GM10248 (cell line): ENCODE data around the gene ZNF792.
"Not testable (repeated sequence)": the region's sequence is repeated elsewhere in the genome, so short reads cannot be mapped to it uniquely, and the experiment has no call there.

Source experiments
- CTCF ChIA-PET: fragments of 300-600 bp; sonication (Branson Sonifier 250); formaldehyde crosslinking; extraction: SDS; loops from one replicate; lab custom pipeline; 2021; ENCODE audit warnings: antibody characterized with exemption; lab: Yijun Ruan, JAX
- POLR2A ChIA-PET: fragments of 350-650 bp; sonication (Branson Sonifier 250); formaldehyde crosslinking; extraction: SDS; loops from one replicate; lab custom pipeline; 2020; ENCODE audit warnings: antibody characterized with exemption; lab: Yijun Ruan, JAX
- DNase-seq: peaks from one replicate; pipeline ENCODE4 v3.0.0; 2012; ENCODE audit errors: extremely low spot score
- TF ChIP-seq, protein P1 (sequence below): IDR thresholded peaks from 2 replicates; pipeline ENCODE4 v1.5.1; 2012; ENCODE audit warnings: mild to moderate bottlenecking, low read depth; ENCODE audit errors: extremely low read depth, missing control alignments, control extremely low read depth

The ZNF792 gene

DNA sequence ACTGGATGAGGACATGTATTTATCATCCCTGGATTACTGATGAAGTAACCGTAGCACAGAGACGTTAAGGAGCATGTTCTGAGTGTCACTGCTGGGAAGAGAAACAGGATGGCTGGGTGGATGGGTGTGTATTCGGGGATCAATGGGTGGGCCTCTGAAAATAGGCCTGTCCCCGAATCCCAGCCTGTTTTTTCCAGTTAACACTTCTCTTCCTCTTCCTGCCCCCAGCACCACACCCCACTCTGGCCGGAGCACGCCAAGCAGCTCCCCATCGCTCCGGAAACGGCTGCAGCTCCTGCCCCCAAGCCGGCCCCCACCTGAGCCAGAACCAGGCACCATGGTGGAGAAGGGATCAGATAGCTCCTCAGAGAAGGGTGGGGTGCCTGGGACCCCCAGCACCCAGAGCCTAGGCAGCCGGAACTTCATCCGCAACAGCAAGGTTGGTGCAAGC lies 44.9 kb upstream of the ZNF792 start:
- TF ChIP-seq, protein P1, sequence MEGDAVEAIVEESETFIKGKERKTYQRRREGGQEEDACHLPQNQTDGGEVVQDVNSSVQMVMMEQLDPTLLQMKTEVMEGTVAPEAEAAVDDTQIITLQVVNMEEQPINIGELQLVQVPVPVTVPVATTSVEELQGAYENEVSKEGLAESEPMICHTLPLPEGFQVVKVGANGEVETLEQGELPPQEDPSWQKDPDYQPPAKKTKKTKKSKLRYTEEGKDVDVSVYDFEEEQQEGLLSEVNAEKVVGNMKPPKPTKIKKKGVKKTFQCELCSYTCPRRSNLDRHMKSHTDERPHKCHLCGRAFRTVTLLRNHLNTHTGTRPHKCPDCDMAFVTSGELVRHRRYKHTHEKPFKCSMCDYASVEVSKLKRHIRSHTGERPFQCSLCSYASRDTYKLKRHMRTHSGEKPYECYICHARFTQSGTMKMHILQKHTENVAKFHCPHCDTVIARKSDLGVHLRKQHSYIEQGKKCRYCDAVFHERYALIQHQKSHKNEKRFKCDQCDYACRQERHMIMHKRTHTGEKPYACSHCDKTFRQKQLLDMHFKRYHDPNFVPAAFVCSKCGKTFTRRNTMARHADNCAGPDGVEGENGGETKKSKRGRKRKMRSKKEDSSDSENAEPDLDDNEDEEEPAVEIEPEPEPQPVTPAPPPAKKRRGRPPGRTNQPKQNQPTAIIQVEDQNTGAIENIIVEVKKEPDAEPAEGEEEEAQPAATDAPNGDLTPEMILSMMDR = no peak
- DNase-seq = no peak
- ChIA-PET CTCF (interaction anchor here (1.6 to 10.2 kb wide), 2 partner anchors 8 to 35 kb away, joined by 6 to 120 read pairs; partner anchors contain the start of gene GRAMD1A), POLR2A (interaction anchor here (1.1 kb wide), 1 partner anchor 294 kb away, joined by 3 read pairs; no protein-coding TSS in a partner anchor)

DNA sequence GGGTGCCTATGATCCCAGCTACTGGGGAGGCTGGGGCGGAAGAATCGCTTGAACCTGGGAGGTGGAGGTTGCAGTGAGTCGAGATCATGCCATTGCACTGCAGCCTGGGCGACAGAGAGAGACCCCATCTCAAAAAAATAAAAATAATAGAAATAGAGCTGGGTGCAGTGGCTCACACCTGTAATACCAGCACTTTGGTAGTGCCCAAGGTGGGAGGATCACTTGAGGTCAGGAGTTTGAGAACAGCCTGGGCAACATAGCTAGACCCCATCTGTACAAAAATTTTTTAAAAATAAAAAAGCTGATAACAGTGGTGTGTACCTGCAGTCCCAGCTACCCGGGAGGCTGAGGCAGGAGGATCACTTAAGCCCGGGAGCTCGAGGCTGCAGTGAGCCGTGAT lies 43.4 kb upstream of the ZNF792 start:
- CTCF ChIA-PET = interaction anchor here (1.3 to 10.2 kb wide), 3 partner anchors 11 to 33 kb away, joined by 4 to 120 read pairs (median 6); no protein-coding TSS in a partner anchor
- DNase-seq, POLR2A ChIA-PET: not testable (repeated sequence)

DNA sequence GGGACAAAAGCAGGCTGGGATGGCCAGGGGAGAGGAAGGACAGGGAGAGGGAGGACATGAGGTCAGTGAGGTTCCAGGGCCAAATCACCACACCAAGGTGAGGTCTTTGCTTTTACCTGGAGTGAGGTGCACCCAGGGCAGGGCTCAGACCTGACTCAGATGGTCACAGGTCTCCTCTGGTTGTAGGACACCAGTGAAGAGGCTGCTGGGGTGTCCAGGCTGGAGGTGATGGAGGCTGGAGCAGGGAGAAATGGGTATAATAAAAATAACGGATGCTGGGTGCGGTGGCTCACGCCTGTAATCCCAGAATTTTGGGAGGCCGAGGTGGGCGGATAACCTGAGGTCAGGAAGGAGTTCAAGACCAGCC lies 43.0 kb upstream of the ZNF792 start:
- CTCF ChIA-PET = interaction anchor here (1.3 to 10.2 kb wide), 3 partner anchors 11 to 33 kb away, joined by 4 to 120 read pairs (median 6); no protein-coding TSS in a partner anchor
- POLR2A ChIA-PET = no interaction called here
- no peak for DNase-seq
- TF ChIP-seq, protein P1 = no peak

DNA sequence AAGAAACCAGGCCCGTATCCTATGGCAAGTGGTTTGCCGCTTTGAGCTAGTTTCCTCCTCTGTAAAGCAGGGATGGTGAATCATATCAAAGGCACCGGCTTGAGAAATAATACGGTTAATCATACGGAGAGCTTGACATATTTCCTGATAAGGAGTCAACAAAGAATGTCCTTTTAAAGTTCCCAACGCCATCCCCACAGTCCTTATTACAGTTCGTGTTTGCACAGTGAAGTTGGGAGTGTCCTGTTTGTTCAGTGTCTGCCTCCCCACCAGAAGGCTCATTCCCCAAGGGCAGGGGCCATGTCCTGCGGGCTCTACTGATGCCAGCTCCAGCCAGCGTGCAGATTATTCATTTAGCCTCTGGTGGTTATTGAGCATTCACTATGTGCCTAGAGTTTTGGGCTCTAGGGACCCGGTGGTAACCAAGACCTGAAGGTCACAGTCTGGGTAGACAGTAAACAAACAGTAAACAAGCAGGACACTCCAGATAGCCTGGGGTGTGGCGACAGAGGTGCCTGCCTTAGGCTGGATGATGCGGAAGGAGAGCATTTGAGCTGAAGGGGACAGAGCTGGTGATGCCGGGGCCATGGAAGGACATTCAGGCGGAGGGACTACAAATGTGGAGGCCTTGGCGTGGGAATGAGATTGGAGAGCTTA lies 42.4 kb upstream of the ZNF792 start:
- POLR2A ChIA-PET = no interaction called here
- CTCF ChIA-PET = interaction anchor here (1.3 to 10.2 kb wide), 3 partner anchors 10 to 32 kb away, joined by 4 to 120 read pairs (median 6); no protein-coding TSS in a partner anchor
- DNase-seq = no peak
- TF ChIP-seq, protein P1 = no peak

DNA sequence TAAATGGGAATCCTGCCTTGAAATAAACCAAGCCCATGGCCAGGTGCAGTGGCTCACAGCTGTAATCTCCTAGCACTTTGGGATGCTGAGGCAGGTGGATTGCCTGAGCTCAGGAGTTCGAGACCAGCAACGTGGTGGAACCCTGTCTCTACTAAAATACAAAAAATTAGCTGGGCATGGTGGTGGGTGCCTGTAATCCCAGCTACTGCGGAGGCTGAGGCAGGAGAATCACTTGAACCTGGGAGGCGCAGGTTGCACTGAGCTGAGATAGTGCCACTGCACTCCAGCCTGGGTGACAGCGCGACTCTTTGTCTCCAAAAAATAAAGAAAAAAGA lies 41.9 kb upstream of the ZNF792 start:
- POLR2A ChIA-PET, DNase-seq: not testable (repeated sequence)
- CTCF ChIA-PET = interaction anchor here (2.6 to 10.2 kb wide), 2 partner anchors 10 to 32 kb away, joined by 6 to 120 read pairs; no protein-coding TSS in a partner anchor

DNA sequence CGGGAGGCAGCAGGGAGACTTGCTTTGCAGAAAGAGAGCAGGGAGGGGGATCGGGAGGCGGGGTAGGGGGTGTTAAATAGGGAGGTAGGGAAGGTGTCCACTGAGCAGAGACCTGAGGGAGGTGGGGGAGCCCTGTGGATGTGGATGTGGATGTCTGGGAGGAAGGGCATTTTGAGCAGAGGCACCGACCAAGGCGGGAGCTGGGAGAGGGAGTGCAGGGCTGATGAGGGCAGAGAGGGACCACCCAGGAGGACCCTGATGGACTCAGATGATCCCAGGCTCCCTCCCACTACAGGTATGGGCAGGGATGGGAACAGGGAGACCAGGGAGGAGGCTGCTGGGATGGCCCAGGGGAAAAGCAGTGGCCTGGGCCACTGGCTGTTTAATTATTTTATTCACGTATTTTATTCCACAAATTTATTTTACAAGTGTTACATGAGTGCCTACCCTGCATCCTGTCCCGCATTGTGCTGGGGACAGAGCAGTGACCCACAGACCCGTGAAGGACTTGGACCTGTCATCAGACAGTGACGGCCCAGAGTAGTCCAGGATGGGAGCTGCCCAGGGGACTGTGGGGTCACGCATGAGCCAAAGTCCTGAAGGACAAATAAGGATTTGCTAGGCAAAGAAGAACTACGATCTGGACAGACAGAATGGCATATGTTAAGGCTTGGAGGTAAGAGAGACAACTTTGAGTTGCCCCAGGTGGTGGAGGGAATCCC lies 41.4 kb upstream of the ZNF792 start:
- POLR2A ChIA-PET = no interaction called here
- CTCF ChIA-PET = interaction anchor here (10.2 kb wide), 1 partner anchor 31 kb away, joined by 120 read pairs; no protein-coding TSS in a partner anchor
- DNase-seq = no peak
- TF ChIP-seq, protein P1 = no peak

DNA sequence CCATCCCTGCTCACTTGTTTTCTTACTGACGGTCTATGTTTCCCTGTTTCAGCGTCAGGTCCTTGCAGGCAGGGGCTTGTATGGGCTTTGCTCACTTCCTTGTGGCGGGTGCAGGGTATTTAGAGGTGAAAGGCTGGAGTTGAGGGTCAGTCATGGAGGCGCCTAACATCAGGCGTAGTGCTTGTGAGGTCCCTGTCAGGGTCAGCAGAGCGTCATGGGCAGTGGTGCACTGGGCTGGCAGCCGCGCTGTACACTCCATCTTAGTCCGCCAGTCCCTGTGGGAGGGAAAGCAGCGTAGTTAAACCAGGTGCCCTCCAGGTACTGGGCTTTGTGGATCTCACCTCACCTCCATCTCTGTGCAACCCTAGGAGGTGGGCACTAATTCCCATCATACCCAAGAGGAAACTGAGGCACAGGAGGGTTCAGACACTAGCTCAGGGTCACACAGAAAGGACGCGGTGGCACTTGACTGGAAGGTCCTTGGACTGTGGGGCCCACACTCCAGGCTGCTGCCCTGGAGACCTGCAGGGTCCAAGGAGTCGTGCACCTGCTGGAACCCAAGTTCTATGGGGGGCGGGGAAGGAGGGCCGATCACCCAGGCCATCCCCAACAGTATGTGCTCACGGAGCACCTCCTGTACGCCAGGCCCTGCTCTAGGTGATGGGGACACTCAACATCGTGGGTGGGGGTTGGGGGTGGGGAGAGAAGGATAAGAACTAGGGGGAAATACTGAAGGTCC lies 40.7 kb upstream of the ZNF792 start:
- TF ChIP-seq, protein P1 = no peak
- CTCF ChIA-PET = interaction anchor here (1.0 to 1.3 kb wide), 2 partner anchors 8 to 39 kb away, joined by 3 read pairs; no protein-coding TSS in a partner anchor
- POLR2A ChIA-PET = no interaction called here
- no peak for DNase-seq
